SK-N-SH (cell line): ENCODE measurements around the gene MRPL18. TPM values are rescaled to one million over a fixed set of nuclear protein-coding genes. Genes with fewer than 3 reads are reported as not detected.

Source experiments
- CTCF ChIA-PET: fragments of 300-600, 350-600 bp; formaldehyde crosslinking; extraction: SDS; loops from one replicate; lab custom pipeline; 2021; lab: Yijun Ruan, JAX
- POLR2A ChIA-PET: fragments of 350-600 bp; sonication (Branson Sonifier 250); formaldehyde crosslinking; extraction: SDS; loops from one replicate; lab custom pipeline; 2020; ENCODE audit warnings: antibody characterized with exemption, inconsistent platforms; lab: Yijun Ruan, JAX
- DNase-seq: peaks from one replicate; pipeline ENCODE4 v3.0.0; 2012
- H2AFZ ChIP-seq: fragments of 200-600 bp; sonication (generic); 2 replicates; pipeline ENCODE4 v1.8.1; 2016; ENCODE audit warnings: antibody characterized with exemption, mild to moderate bottlenecking, low read depth
- H3F3A ChIP-seq: fragments of 200-600 bp; sonication (generic); replicated peaks from 2 replicates; pipeline ENCODE3; 2016; ENCODE audit warnings: antibody characterized with exemption, mild to moderate bottlenecking; ENCODE audit not compliant: insufficient read depth
- H3K27ac ChIP-seq, 2 experiments: fragments of 200-500 bp in 1 of 2; fragments of 200-600 bp in 1 of 2; sonication (Bioruptor generic) in 1 of 2; sonication (generic), shearing (Covaris generic) in 1 of 2; 2 replicates each; pipeline versions ENCODE4 v1.5.1 to v1.6.1; 2014 to 2016; ENCODE audit warnings: low read depth in 2 of 2, inconsistent platforms in 1 of 2, low read length in 1 of 2, mild to moderate bottlenecking in 1 of 2, mixed read lengths in 1 of 2
- H3K27me3 ChIP-seq: fragments of 200-600 bp; sonication (generic), shearing (Covaris generic); 2 replicates; pipeline ENCODE4 v1.6.1; 2016; ENCODE audit warnings: mixed run types; ENCODE audit not compliant: insufficient read depth
- H3K36me3 ChIP-seq, 2 experiments: fragments of 200-500 bp in 1 of 2; fragments of 200-600 bp in 1 of 2; sonication (Bioruptor generic) in 1 of 2; sonication (generic) in 1 of 2; replicated peaks in 1 of 2; 2 replicates each; pipeline versions ENCODE3 to v1.5.1; 2014 to 2016; ENCODE audit warnings: low read length in 1 of 2, mild to moderate bottlenecking in 1 of 2; ENCODE audit not compliant: insufficient read depth in 2 of 2, control insufficient read depth in 1 of 2
- H3K4me1 ChIP-seq, 2 experiments: fragments of 200-500 bp in 1 of 2; fragments of 200-600 bp in 1 of 2; sonication (Bioruptor generic) in 1 of 2; sonication (generic), shearing (Covaris generic) in 1 of 2; 2 replicates each; pipeline versions ENCODE4 v1.5.1 to v1.6.1; 2014 to 2016; ENCODE audit warnings: low read depth in 1 of 2, low read length in 1 of 2, mixed run types in 1 of 2; ENCODE audit not compliant: insufficient read depth in 2 of 2, control insufficient read depth in 1 of 2
- H3K4me2 ChIP-seq: fragments of 200-600 bp; sonication (generic), shearing (Covaris generic); 2 replicates; pipeline ENCODE4 v1.6.1; 2017; ENCODE audit warnings: mixed run types
- H3K4me3 ChIP-seq, 2 experiments: fragments of 200-500 bp in 1 of 2; fragments of 200-600 bp in 1 of 2; sonication (Bioruptor generic) in 1 of 2; sonication (generic), shearing (Covaris generic) in 1 of 2; 2 replicates each; pipeline versions ENCODE4 v1.5.1 to v1.8.1; 2014 to 2016; ENCODE audit warnings: low read depth in 2 of 2, inconsistent platforms in 1 of 2, low read length in 1 of 2, mild to moderate bottlenecking in 1 of 2, mixed read lengths in 1 of 2, moderate library complexity in 1 of 2
- H3K79me2 ChIP-seq: fragments of 200-600 bp; sonication (generic); 2 replicates; pipeline ENCODE4 v1.8.1; 2017; ENCODE audit warnings: mild to moderate bottlenecking; ENCODE audit not compliant: insufficient read depth
- H3K9ac ChIP-seq: fragments of 200-600 bp; sonication (generic); 2 replicates; pipeline ENCODE4 v1.6.1; 2017; ENCODE audit warnings: mixed run types
- H3K9me2 ChIP-seq: fragments of 200-600 bp; sonication (generic); 2 replicates; pipeline ENCODE4 v1.6.1; 2017; ENCODE audit warnings: mixed run types
- H3K9me3 ChIP-seq: fragments of 200-600 bp; sonication (generic); 2 replicates; pipeline ENCODE4 v1.6.1; 2017; ENCODE audit warnings: mixed run types, mild to moderate bottlenecking, moderate library complexity
- H4K20me1 ChIP-seq: fragments of 200-600 bp; sonication (generic); 2 replicates; pipeline ENCODE4 v1.6.1; 2017; ENCODE audit warnings: mild to moderate bottlenecking, mixed run types; ENCODE audit not compliant: insufficient read depth
- CHD2 ChIP-seq: fragments of 150-350 bp; IDR thresholded peaks from 2 replicates; pipeline ENCODE4 v1.6.1; 2018; ENCODE audit warnings: low read length; ENCODE audit not compliant: partially characterized antibody
- CTCF ChIP-seq: fragments of 200-600 bp; sonication (generic); IDR thresholded peaks from 2 replicates; pipeline ENCODE4 v1.6.1; 2017; ENCODE audit warnings: antibody characterized with exemption, mild to moderate bottlenecking, moderate library complexity
- ELF1 ChIP-seq: IDR thresholded peaks from 2 replicates; pipeline ENCODE4 v1.4.0; 2012
- EP300 ChIP-seq, 2 experiments: IDR thresholded peaks; 2 replicates each; pipeline versions ENCODE4 v1.4.0 to v1.6.1; 2012; ENCODE audit warnings: borderline replicate concordance in 1 of 2, low read depth in 1 of 2, low read length in 1 of 2
- FOSL2 ChIP-seq: IDR thresholded peaks from 2 replicates; pipeline ENCODE4 v1.4.0; 2012; ENCODE audit warnings: low read depth, mild to moderate bottlenecking, moderate library complexity, borderline replicate concordance
- GABPA ChIP-seq: IDR thresholded peaks from 2 replicates; pipeline ENCODE4 v1.4.0; 2012; ENCODE audit warnings: low read depth, mild to moderate bottlenecking
- GATA2 ChIP-seq: sonication (generic); formaldehyde crosslinking; IDR thresholded peaks from 2 replicates; pipeline ENCODE4 v1.5.0; 2020; ENCODE audit warnings: mild to moderate bottlenecking, missing genetic modification reagents
- IRF3 ChIP-seq: fragments of 150-350 bp; IDR thresholded peaks from 2 replicates; pipeline ENCODE4 v1.6.1; 2016; ENCODE audit warnings: mild to moderate bottlenecking, low read depth, low read length
- MAX ChIP-seq: IDR thresholded peaks from 2 replicates; pipeline ENCODE4 v1.4.0; 2012; ENCODE audit warnings: low read depth
- RAD21 ChIP-seq: IDR thresholded peaks from 2 replicates; pipeline ENCODE4 v1.6.1; 2012; ENCODE audit warnings: mild to moderate bottlenecking, low read length
- RFX5 ChIP-seq: IDR thresholded peaks from 2 replicates; pipeline ENCODE4 v1.6.1; 2012; ENCODE audit warnings: mild to moderate bottlenecking, improper control_type of control experiment, low read length
- RXRA ChIP-seq: IDR thresholded peaks from 2 replicates; pipeline ENCODE4 v1.4.0; 2012; ENCODE audit warnings: low read depth, mild to moderate bottlenecking, borderline replicate concordance
- SIN3A ChIP-seq: IDR thresholded peaks from 2 replicates; pipeline ENCODE4 v1.6.1; 2012; ENCODE audit warnings: low read depth, mild to moderate bottlenecking, low read length, moderate library complexity, borderline replicate concordance
- SMC3 ChIP-seq: IDR thresholded peaks from 2 replicates; pipeline ENCODE4 v1.6.1; 2012; ENCODE audit warnings: low read depth, low read length, improper control_type of control experiment
- TCF12 ChIP-seq: IDR thresholded peaks from 2 replicates; pipeline ENCODE4 v1.4.0; 2012
- USF2 ChIP-seq: fragments of 150-350 bp; IDR thresholded peaks from 2 replicates; pipeline ENCODE4 v1.6.1; 2017; ENCODE audit warnings: antibody characterized with exemption, low read length, low read depth, borderline replicate concordance
- YY1 ChIP-seq: IDR thresholded peaks from 2 replicates; pipeline ENCODE4 v1.4.0; 2012; ENCODE audit warnings: low read depth, mild to moderate bottlenecking
- ZBTB33 ChIP-seq: IDR thresholded peaks from 2 replicates; pipeline ENCODE4 v1.4.0; 2012; ENCODE audit warnings: low read depth, borderline replicate concordance
- WGBS: methylation state at CpG from one replicate; pipeline ENCODE4 v1.1.6; 2017; ENCODE audit warnings: low lambda C conversion rate; 5-methylcytosine and 5-hydroxymethylcytosine counted together
- polyA plus RNA-seq, 3 experiments: library from polyadenylated mRNA; depleted of rRNA; stranded (reverse); fragments of >200 nt; gene quantifications; 2 replicates each; pipeline ENCODE4 v1.2.3, GENCODE V29; 2012

Gene MRPL18
- polyA plus RNA-seq, 1 of the 3 experiments (the other 2 are of a cell fraction): 84.4 TPM

GRCh38 chr6:159819098-159819497 is 28.8 kb downstream of the MRPL18 start (continued):
- TF ChIP-seq IRF3 (no peak), RFX5 (no peak), CHD2 (no peak), GATA2 (CRISPR knock-in tag) (no peak)

GRCh38 chr6:159819932-159820640 is 29.8 kb downstream of the MRPL18 start:
- Histone ChIP-seq H3K9me2 (no peaks in the 10 kb centered on the region), H3K4me1 (no peaks in the 10 kb centered on the region; a peak in 1 of 4 replicates), H3K9ac (no peak overlapping the region), H3F3A (no peaks in the 10 kb centered on the region), H2AFZ (0 out of 2 replicates have a peak overlapping the region, but pooled peaks have one; percentile 22), H4K20me1 (no peaks in the 10 kb centered on the region), H3K27ac (no peak overlapping the region), H3K4me2 (no peak overlapping the region), H3K4me3 (no peak overlapping the region), H3K36me3 (no peaks in the 10 kb centered on the region), H3K9me3 (no peaks in the 10 kb centered on the region), H3K27me3 (no peaks in the 10 kb centered on the region; the same call in 1 of the 2 replicates), H3K79me2 (no peaks in the 10 kb centered on the region)
- no peak for TF ChIP-seq USF2
- no peak for TF ChIP-seq SMC3
- TF ChIP-seq EP300 (IDR thresholded peaks at IDR 0.05; ENCODE audit: borderline replicate concordance in 1 of 2, low read depth in 1 of 2, low read length in 1 of 2): no peak
- TF ChIP-seq RAD21: no peak
- no peak for TF ChIP-seq MAX
- no peak for TF ChIP-seq GABPA
- TF ChIP-seq ELF1: no peak
- TF ChIP-seq FOSL2: no peak
- TF ChIP-seq SIN3A: no peak
- TF ChIP-seq RXRA: no peak
- no peak for TF ChIP-seq ZBTB33
- no peak for TF ChIP-seq GATA2 (CRISPR knock-in tag)
- TF ChIP-seq YY1: no peak
- no peak for TF ChIP-seq TCF12
- TF ChIP-seq CTCF: no peak
- 51% methylated on average over 28 of the region's 28 CpGs for WGBS
- POLR2A ChIA-PET: no interaction called here
- no peak for DNase-seq
- CTCF ChIA-PET: no interaction called here
